EH (cell line): ENCODE measurements around the gene GREB1L.
"Not testable (repeated sequence)": the region's sequence is repeated elsewhere in the genome, so short reads cannot be mapped to it uniquely, and the experiment has no call there.

Experiments used
- DNase-seq: peaks from one replicate; pipeline ENCODE4 v3.0.0-alpha.2; 2015; ENCODE audit warnings: low read depth

Gene GREB1L

DNA sequence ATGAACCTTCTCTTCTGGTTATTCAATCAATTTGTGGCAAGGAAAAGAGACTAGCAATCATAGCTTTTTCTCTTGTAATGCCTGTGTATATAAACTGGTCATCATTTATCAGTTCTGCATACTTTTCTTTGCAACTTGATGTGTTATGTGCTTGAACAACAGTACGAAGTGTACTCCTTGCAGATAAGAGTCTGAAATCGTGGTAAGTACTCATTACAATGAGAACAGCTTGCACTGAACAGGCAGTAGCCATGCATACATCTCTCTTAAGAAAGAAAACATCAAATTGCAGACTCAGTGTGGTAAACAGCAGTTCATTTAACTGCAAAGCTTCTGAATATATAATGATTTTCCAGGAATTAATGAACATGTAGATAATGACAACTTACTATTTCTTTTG is 64.3 kb downstream of the GREB1L start:
- no peak for DNase-seq

DNA sequence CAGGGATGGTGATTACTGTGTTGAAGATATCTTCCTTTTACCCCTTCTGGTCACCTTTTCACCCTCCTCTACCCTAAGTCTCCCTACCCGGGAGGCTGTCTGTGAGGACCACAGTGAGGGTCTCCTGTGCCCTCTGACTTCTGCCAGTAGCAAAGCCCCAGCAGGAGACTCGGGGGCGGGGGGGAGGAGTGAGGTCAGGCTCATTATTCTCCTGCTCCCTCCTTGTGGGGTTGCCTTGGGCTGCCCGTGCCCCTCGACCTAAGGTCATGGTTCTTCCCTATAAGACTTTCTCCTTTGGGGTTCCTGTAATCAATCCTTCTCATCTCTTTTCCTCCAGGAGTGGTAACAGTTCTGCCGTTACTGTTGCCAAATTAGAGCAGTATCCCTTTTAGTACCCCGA is 65.5 kb downstream of the GREB1L start:
- no peak for DNase-seq

DNA sequence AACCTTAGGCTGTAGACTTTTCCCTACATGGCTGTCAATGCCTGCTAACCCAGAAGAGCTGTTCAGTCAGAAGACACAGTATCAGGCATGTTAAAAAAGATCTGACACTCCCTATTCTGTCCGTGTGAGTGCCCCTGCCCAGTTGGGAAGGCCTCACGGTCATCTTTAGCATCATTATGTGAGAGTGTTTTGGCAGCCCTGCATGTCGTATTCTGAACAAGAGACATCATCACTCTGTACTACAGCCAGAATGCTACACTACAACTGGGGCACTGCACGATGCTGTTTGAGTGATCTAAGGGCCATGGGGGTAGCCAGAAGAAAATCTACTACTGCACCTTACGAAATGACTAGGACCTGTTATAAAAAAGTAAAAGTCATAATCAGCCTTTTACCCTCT is 67.2 kb downstream of the GREB1L start:
- no peak for DNase-seq

DNA sequence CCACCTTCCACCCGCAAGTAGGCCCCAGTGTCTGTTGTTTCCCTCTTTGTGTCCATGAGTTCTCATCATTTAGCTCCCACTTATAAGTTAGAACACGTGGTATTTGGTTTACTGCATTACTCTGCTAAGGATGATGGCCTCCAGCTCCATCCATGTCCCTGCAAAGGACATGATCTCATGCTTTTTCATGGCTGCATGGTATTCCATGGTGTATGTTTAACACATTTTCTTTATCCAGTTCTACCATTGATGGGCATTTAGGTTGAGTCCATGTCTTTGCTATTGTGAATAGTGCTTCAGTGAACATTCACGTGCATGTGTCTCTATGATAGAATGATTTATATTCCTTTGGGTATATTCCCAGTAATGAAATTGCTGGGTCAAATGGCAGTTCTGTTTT is 69.9 kb downstream of the GREB1L start:
- DNase-seq = not testable (repeated sequence)

DNA sequence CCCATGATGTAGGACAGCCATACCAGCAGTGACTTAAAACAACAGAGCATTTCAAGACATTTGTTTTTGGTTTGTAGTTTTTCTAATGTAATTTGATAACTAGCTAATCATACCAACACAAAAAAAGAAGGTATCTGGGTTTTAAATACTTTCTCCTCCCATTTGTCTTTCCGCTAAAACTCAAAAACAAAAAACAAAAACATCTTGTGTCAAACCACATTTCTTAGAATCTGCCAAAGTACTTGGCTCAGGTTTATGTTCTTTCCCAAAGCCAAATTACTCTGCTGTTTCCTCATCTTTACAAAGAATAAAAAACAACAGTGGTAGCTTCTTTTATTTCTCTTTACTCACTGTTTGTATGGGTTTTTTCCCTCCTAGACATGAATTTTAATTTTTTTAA is 71.5 kb downstream of the GREB1L start:
- no peak for DNase-seq

DNA sequence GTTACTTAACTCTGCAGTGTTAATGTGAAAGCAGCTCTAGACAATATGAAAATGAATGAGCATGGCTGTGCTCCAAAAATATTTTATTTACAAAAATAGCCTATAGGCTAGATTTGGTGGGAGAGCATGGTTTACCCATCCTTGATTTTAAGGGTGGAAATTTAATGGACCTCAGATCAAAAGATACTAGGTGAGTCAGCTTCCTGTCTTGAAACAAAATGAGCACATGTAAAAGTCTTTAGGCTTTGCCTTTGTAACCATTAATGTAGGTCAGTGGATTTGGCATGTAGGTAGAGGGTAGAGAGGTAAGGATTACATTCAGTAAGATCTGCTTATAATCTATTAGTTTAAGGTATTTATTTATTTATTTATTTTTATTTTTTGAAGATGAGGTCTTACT is 72.7 kb downstream of the GREB1L start:
- peak; percentile 28 for DNase-seq

DNA sequence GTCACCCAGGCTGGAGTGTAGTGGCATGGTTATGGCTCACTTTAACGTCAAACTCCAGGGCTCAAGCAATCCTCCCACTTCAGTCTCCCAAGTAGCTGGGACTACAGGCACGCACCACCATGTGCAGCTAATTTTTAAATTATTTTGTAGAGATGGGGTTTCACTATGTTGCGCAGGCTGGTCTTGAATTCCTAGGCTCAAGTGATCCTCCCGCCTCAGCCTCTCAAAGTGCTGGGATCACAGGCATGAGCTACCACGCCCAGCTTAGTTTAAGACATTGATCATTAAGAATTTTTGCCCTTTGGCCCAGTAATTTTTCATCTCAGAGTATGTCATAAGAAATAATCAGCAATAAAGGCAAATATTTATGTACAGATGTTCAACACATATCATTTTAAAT is 73.1 kb downstream of the GREB1L start:
- DNase-seq = not testable (repeated sequence)

DNA sequence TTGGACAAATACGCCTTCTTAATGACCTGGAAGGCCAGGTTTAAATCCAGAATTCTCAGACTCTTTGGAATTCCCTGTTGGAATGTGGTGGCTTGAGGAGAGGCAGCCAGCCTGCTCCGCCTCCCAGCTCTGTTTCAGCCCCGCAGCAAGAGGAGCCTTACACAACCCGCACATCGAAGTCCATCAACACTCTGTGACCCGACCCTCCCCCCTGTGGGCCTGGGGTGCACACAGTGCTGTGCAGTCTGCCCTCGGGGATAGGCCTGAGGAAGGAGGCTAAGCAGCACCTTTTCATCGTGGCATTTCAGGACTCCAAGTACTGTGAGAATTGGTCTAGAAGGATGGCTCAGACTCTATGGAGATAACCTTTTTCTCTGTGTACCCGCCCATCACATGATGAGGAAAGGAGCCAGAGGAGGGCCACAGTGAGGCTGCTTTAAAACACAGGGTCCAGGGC is 73.7 kb downstream of the GREB1L start:
- DNase-seq = peak; percentile 36

DNA sequence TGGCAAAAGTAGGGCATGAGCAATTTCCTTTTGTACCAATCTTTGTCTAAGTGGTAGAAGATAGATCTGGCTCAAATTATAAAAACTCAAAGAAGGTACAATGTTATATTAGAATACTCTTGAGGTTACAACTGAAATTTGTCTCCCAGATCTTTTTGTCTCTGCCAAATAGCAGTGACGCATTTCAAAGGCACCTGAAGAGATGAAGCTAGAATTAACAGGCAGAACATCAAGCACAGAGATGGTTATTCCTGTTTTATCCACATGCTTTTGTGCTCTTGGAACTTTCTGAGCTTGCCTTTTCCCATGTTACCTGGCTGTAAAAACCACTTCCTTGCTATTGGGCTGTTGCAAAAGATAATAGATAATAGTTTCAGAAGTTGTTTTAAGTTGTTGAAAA is 74.3 kb downstream of the GREB1L start:
- no peak for DNase-seq

DNA sequence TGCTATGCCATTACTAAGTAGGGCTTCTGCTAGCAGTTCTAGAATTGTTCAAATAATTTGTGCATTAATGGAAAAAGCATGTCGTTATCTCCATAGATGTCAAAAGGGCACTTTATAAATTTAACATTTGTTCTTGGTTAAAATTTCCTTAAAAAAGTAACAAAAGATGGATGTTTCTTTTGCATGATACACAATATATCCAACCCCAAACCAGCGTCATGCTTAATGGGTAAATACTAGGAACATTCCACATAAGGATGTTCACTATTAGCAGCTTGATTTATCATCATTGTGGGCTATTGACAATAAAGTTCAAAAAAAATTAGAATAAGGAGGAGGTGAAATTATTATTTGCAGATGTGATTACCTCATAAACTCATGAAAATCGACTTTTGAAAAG is 79.7 kb downstream of the GREB1L start:
- DNase-seq = no peak

DNA sequence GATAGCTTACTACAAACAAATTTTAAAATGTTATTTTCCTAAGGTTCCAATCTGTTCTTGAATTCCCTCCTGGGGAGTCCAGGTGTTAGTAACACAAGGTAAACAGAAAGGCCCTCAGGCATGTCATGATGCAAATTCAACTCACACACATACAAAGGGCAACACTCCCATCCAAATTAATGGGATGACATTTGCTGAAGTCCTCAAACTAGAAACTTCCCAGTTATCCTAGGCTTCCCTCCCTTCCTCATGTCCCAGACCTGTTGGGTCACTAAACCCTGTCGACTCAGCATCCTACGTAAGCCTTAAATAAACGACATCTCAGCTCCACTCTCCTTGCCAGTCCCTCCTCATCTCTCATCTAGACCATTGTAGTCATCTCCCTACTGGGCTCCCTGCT is 85.1 kb downstream of the GREB1L start:
- DNase-seq = no peak

DNA sequence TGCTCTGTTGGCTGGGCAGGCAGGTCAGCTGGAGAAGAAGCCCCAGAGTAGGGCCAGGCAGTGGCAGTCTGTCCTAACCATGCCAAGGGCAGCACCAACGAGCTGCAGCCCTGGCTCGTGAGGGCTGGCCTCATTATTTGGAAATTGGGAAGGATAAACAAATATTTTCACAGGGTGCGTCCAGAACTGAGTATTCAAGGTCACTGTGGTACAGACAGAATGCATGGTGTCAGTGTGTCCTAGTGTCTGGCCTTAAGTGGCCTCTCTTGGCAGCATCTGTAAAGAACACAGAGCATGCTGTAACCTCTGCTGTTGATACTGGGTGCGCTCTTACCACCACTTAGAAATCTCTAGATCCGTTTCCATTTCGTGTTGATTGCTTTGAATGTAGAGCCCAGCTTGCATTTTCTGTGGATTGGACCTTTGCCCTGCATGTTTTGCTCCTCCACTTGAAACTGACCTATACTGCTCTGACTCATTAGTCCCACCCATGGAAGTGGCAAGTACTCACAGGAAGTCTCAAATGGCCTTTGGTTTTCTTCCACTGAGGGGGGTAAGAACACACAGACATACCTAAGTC is 88.2 kb downstream of the GREB1L start:
- peak; percentile 84 for DNase-seq

DNA sequence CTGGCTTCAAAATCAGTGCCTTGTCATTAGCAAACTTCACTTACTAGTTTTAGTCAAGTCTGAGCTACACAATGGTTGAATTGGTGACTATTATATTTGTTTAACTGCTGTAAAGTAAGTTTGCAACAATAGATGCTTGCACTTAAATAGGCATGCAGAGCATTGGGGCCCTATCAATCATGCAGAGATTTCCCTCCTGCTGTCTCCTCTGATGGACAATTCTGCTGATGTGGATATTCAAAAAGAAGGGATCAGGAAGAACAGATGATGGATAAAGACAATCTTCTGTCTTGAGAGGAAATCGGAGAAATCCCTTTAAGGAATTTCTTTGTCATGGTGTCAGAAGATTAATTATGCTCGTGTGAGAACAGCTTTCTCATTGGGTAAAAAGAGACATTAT is 89.0 kb downstream of the GREB1L start:
- no peak for DNase-seq

DNA sequence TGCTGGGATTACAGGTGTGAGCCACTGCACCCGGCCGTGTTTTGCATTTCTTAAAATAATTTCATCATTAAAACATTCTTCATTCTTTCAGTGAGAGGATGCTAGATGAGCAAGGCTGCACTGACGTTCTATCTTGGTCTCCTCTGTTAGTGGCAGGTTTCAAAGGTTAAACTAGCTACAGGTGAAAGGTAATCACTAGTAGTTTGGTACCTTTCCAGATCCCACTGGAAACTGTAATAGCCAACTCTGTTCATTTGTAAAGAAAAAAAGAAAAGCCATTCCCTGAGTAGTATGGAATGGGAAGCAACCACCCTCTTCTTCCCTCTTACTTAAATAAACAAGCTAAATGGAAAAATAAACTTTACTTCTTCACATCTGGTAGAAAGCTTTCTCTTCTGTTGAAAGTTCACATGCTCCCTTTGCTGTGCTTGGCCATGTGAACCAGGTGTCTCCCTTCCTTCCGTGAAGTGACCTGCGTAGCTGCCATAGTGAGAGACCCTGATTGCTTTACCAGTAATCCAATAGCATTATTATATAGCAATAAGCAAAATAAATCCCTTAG is 94.0 kb downstream of the GREB1L start:
- no peak for DNase-seq

DNA sequence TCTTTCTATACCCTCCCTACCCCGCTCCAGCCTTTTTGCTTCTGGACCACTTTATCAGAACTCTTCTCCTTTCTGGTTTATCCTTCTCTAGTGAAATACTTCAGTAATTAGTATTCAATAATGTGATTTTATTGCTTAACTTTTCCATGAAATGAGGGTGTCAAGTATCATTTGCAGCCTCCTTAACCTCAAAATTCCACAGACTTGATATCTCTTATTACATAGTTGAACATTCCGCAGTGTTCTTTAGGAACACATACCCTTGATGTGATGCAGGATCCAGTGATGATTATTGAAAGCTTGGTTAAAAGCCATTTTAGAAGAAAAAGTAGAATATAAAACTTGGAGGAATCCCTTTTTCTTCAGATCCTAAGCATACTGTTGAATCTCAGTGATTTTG is 94.8 kb downstream of the GREB1L start:
- no peak for DNase-seq

DNA sequence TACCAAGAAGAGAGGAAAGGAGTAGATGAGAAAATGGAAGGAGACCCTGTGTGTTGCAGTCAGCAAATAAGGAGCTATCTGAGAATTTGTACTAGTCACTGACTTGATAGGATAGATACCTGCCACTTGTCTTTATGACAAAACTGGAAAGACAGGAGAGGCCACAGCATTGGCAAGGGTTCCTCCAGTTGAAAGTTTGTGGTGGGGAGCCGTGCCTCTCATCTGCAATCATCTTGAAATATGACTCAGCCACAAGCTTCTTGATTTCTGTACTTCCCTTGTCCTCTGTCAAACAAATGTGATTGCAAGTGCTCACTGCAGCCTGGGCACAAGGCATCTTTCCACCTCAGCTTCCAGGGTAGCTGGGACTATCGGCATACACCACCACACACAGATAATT is 99.1 kb downstream of the GREB1L start:
- DNase-seq = peak; percentile 16

DNA sequence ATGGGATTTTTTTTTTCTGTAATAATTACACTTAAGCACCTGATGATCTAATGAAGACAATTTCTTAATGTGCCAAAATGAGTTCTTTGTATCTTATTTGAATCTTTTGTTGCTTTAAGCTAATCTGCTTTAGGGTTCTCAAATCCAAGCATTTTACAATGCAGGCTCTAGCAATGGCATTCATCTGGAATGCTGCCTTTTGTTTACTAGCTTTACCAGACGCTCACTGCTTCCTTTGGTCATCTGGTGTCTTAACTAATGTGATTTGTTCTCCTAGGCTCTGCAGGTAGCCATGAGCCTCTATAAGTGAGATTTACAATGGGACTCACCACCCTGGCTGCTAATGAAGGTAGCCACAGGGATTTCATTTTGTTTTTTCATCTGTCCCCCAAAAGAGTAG is 100.3 kb downstream of the GREB1L start:
- no peak for DNase-seq

DNA sequence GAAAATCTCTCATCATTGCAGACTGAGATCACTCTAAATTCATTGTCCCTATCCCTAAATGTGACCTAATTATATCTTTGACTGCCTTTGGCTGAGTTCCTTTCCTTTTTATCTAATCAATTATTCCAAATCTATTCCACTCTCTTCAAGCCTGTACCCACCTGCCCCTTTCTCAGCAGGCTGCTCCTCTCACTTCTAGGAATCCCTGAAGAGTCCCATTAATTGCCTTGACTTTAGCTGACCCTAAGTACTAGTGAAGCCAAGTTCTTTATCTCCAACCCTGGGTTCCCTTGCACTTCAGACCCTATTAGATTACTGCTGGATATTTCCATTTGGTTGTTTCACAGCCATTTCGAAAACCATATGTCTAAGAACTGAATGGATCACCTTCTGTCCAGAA is 102.8 kb downstream of the GREB1L start:
- no peak for DNase-seq

DNA sequence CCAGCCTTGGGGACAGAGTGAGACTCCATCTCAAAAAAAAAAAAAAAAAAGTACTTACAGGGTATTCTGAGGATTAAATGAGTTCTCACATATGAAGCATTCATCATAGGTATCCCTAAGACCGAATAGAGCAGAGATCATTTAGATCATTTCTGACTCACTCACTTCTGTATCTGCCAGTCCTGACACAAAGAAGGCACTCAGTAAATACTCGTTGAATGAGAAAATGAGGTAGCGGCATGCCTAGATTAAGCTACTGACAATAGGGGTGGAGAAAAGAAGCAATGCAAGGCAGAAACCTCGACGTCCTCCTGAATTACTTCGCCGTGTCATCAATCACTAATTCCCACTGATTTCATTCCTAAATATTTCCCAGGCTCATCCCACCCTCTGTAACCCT is 103.8 kb downstream of the GREB1L start:
- DNase-seq = no peak

DNA sequence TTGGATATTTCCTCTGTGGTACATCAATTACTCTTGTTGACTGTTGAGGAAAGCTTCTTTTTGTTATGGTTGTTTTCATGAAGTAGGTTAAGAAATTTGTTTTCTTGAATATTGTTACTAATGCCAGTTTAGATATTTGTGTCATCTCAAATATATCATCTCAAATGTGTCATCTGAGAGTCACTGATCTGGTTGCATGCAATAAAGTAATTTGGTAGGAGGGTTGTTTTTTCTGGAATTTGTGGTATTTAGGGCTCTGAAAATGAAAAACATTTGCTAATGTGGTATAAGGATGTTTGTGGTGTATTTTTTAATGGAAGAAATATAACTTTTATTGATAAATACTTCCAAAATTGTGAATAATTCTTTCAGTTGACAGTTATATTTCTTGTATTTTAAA is 117.7 kb downstream of the GREB1L start:
- DNase-seq = peak; percentile 30

DNA sequence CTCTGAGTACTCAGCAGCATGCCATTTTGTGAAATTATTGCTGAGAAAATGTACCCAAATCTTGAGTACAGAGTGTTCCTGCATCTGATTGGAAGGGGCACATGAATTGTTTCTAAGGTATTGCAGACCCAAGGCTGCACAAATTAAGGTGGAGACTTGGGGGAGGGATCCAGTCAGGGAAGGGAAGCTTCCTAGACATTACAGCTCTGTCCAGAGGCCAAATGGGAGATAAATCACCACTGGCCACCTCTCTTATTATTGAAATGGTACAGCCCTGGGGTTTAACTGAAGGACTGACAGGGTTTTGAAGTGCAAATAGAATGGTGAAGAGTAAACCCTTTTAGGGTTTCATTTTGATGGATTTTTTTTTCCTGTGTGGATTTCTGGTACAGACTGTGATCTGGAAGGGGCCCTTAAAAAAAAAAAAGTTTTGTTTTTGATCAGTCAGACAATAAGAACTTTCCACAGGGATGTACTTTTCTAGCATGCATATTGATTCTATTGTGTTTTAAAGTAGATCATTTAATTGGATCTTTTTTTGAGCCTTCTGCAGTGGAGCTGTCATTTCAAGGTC is 119.4 kb downstream of the GREB1L start:
- DNase-seq = no peak

DNA sequence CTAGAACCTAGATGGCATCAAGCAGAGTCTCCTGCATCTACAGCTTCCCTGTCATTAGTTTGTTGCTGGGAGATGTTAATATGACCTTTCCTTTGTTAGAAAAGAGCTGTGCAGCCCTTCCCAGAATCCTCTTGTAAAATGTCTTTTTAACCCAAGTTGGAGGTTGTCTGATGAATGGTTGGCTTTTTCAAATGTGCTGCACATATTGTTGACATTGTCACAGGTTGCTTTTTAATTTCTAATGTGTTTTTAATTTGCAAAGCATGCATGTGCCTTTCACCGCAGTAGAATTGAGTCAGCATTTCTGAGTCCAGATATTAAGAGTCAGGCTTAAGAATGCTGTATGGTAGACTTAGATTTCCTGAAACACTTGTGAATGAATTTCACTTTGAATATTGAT is 120.8 kb downstream of the GREB1L start:
- DNase-seq = peak; percentile 18

DNA sequence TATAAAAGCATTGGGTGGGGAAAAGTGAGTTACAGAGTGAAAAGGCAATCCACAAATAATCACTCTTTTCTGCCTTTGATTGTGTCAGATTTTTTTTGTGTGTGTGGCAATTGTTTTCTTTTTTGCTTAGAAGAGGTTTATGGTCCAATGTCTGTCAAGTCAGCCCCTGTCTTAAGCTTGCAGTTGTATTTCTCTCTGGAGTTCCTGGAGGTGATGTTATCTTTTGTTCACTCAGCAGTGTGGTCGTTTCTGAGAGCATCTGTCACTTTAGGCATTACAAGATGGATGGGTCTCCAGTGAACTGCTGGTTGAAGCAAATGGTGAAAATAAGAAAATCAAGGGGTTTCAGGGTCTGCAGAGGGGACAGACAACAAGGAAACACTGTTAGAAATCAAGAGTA is 121.3 kb downstream of the GREB1L start:
- DNase-seq = no peak

DNA sequence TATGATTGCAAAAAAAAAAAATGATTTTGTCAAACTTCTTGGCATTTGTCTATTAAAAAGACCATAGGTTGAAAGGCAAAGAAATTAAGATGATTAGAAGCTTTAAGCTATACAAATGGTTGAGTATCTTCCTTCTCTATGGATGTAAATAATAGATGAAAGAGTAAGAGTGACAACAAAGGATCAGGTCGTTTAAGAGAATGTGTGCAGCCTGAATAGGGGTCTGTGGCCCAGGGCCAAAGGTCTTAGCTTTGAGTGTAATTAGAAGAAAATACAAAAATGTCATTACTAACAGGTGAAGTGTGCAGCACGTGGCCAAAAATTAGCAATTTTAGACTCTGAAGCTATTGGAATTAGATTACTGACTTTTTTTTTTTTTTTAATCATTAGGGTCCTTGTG is 122.4 kb downstream of the GREB1L start:
- no peak for DNase-seq
